HepG2 (cell line): ENCODE data around the gene SYNE2. TPM values are rescaled to one million over a fixed set of nuclear protein-coding genes. Genes with fewer than 3 reads are reported as not detected.
"Not testable (repeated sequence)": the region's sequence is repeated elsewhere in the genome, so short reads cannot be mapped to it uniquely, and the experiment has no call there.

Experiments
- ATAC-seq: fragments of 200-7000 bp; cut with Tn5 transposase; 3 replicates; pipeline ENCODE4 v1.9.1; 2020; ENCODE audit warnings: mild to moderate bottlenecking, moderate library complexity
- BruUV-seq: library from RNA; stranded (reverse); fragments of 400-500 nt; replicated peaks from 2 replicates; lab custom pipeline; 2021; lab: Mats Ljungman, UMichigan
- CTCF ChIA-PET: fragments of 300-600 bp; formaldehyde crosslinking; extraction: SDS; loops from one replicate; lab custom pipeline; 2021; ENCODE audit warnings: low total read pairs, inconsistent platforms, low intra/inter-chr PET ratio; lab: Yijun Ruan, JAX
- POLR2A ChIA-PET: fragments of 350-600 bp; sonication (Branson Sonifier 250); formaldehyde crosslinking; loops from one replicate; lab custom pipeline; 2020; ENCODE audit warnings: antibody characterized with exemption, inconsistent platforms; lab: Yijun Ruan, JAX
- DNase-seq: peaks from one replicate; pipeline ENCODE4 v3.0.0-alpha.2; 2015; ENCODE audit warnings: low spot score
- FAIRE-seq: peaks from 3 replicates; lab custom pipeline; 2011; peaks lifted over from hg19 to GRCh38; lab: Jason Lieb, UNC
- H2AFZ ChIP-seq: one replicate; pipeline ENCODE4 v1.6.1; 2011; ENCODE audit warnings: low read length, inconsistent platforms
- H3K27ac ChIP-seq: fragments of 300-600 bp; 3 replicates; pipeline ENCODE4 v1.8.0; 2011; ENCODE audit warnings: mixed run types, mild to moderate bottlenecking, mixed read lengths, low read length, inconsistent platforms; ENCODE audit not compliant: insufficient read depth; ENCODE audit errors: extremely low read length
- H3K27me3 ChIP-seq, 2 experiments: fragments of 200-600 bp in 1 of 2; 2 replicates in 1 of 2; 3 replicates in 1 of 2; pipeline versions ENCODE4 v1.6.0 to v1.8.0; 2011; ENCODE audit warnings: low read length in 2 of 2, mild to moderate bottlenecking in 2 of 2, moderate library complexity in 2 of 2, inconsistent platforms in 1 of 2; ENCODE audit not compliant: insufficient read depth in 2 of 2, control insufficient read depth in 1 of 2
- H3K36me3 ChIP-seq, 2 experiments: fragments of 200-600 bp in 1 of 2; replicated peaks in 1 of 2; 2 replicates in 1 of 2; 3 replicates in 1 of 2; pipeline versions ENCODE4 v1.5.1 to v1.8.0; 2011; ENCODE audit warnings: low read length in 2 of 2, inconsistent platforms in 1 of 2; ENCODE audit not compliant: insufficient read depth in 2 of 2, control insufficient read depth in 1 of 2
- H3K4me1 ChIP-seq: 2 replicates; pipeline ENCODE4 v1.5.1; 2012; ENCODE audit warnings: low read length, inconsistent platforms; ENCODE audit not compliant: insufficient read depth
- H3K4me2 ChIP-seq: 2 replicates; pipeline ENCODE4 v1.6.0; 2011; ENCODE audit warnings: low read depth, low read length, inconsistent platforms
- H3K4me3 ChIP-seq, 3 experiments: fragments of 200-600 bp in 1 of 3; sonication (generic), shearing (Covaris generic) in 1 of 3; replicated peaks in 1 of 3; 2 replicates each; pipeline ENCODE4 v1.5.1; 2011 to 2016; ENCODE audit warnings: low read length in 3 of 3, inconsistent platforms in 2 of 3, low read depth in 2 of 3, mild to moderate bottlenecking in 2 of 3, control low read depth in 1 of 3, mixed read lengths in 1 of 3; ENCODE audit not compliant: insufficient read depth in 1 of 3
- H3K79me2 ChIP-seq: one replicate; pipeline ENCODE4 v1.6.1; 2011; ENCODE audit warnings: low read length, inconsistent platforms; ENCODE audit not compliant: insufficient read depth
- H3K9ac ChIP-seq: 2 replicates; pipeline ENCODE4 v1.6.0; 2011; ENCODE audit warnings: mild to moderate bottlenecking, low read depth, low read length, inconsistent platforms; ENCODE audit not compliant: insufficient read depth
- H3K9me3 ChIP-seq: 2 replicates; pipeline ENCODE4 v1.5.1; 2012; ENCODE audit warnings: mild to moderate bottlenecking, low read length
- H4K20me1 ChIP-seq: 2 replicates; pipeline ENCODE4 v1.6.0; 2011; ENCODE audit warnings: inconsistent platforms, mild to moderate bottlenecking, low read length, moderate library complexity; ENCODE audit not compliant: insufficient read depth
- MLLT10 ChIP-seq: sonication (generic); formaldehyde crosslinking; IDR thresholded peaks from 2 replicates; pipeline ENCODE4 v1.4.0; 2020; ENCODE audit warnings: missing genetic modification reagents
- NFE2 ChIP-seq: sonication (generic); formaldehyde crosslinking; IDR thresholded peaks from 2 replicates; pipeline ENCODE4 v1.4.0; 2020; ENCODE audit warnings: missing genetic modification reagents
- NR3C1 ChIP-seq: sonication (generic); formaldehyde crosslinking; IDR thresholded peaks from 2 replicates; pipeline ENCODE4 v1.4.0; 2020; ENCODE audit warnings: missing genetic modification reagents
- REL ChIP-seq: sonication (generic); formaldehyde crosslinking; conservative IDR thresholded peaks from 2 replicates; pipeline ENCODE4 v1.8.0; 2022; ENCODE audit warnings: mild to moderate bottlenecking, missing genetic modification reagents, moderate library complexity
- ZNF121 ChIP-seq: sonication (generic); formaldehyde crosslinking; IDR thresholded peaks from 2 replicates; pipeline ENCODE4 v1.5.0; 2020; ENCODE audit warnings: mild to moderate bottlenecking, missing genetic modification reagents
- ZNF746 ChIP-seq: sonication (generic); formaldehyde crosslinking; IDR thresholded peaks from 2 replicates; pipeline ENCODE4 v1.8.0; 2022; ENCODE audit warnings: mild to moderate bottlenecking, missing genetic modification reagents
- WGBS: methylation state at CpG from one replicate; pipeline ENCODE4 v1.1.6; 2017; ENCODE audit warnings: low lambda C conversion rate; 5-methylcytosine and 5-hydroxymethylcytosine counted together
- in situ Hi-C: cut with HindIII; loops from 2 replicates; pipeline ENCODE4 v1.10.0; 2017; ENCODE audit warnings: low pct_unique_long_range_greater_than_20kb; ENCODE audit not compliant: extremely low pct_ligation_motif_present
- intact Hi-C: fragments of 100-400 bp; cut with micrococcal nuclease; formaldehyde crosslinking; loops from one replicate; pipeline ENCODE4 v1.10.0; 2022; ENCODE audit not compliant: unreplicated experiment
- polyA plus RNA-seq, 8 experiments: library from polyadenylated mRNA; depleted of rRNA in 3 of 8; stranded (reverse) in 7 of 8; unstranded in 1 of 8; fragments of >200 nt; fragmentation: Illumina TruSeq in 4 of 8; extraction: Trizol in 4 of 8; gene quantifications; 2 replicates each; pipeline versions ENCODE4 v1.2.1 to v1.2.3, GENCODE V29; 2011 to 2016; ENCODE audit warnings: low read depth in 4 of 8, missing spikeins in 1 of 8, mixed read lengths in 1 of 8; ENCODE audit not compliant: insufficient read depth in 1 of 8
- total RNA-seq, 5 experiments: library from RNA; depleted of rRNA; stranded (reverse); fragments of >200 nt; fragmentation: Illumina TruSeq; extraction: Trizol; gene quantifications; 2 replicates each; pipeline ENCODE4 v1.2.3, GENCODE V29; 2016; ENCODE audit warnings: low read depth in 1 of 5
- TF ChIP-seq, protein P1 (sequence below): sonication (generic); formaldehyde crosslinking; IDR thresholded peaks from 2 replicates; pipeline ENCODE4 v1.4.0; 2020; ENCODE audit warnings: missing genetic modification reagents
- TF ChIP-seq, protein P2 (sequence below): sonication (generic); formaldehyde crosslinking; IDR thresholded peaks from 2 replicates; pipeline ENCODE4 v1.4.0; 2020; ENCODE audit warnings: missing genetic modification reagents
- TF ChIP-seq, protein P3 (sequence below): sonication (generic); formaldehyde crosslinking; IDR thresholded peaks from 2 replicates; pipeline ENCODE4 v1.5.1; 2020; ENCODE audit warnings: missing genetic modification reagents, mild to moderate bottlenecking, borderline replicate concordance

The SYNE2 gene
- total and polyA plus RNA-seq, 2 of the 13 experiments (the other 11 are each of a cell fraction or from before 2014, with no cell fraction given), result 6.2 to 13.3 TPM

DNA sequence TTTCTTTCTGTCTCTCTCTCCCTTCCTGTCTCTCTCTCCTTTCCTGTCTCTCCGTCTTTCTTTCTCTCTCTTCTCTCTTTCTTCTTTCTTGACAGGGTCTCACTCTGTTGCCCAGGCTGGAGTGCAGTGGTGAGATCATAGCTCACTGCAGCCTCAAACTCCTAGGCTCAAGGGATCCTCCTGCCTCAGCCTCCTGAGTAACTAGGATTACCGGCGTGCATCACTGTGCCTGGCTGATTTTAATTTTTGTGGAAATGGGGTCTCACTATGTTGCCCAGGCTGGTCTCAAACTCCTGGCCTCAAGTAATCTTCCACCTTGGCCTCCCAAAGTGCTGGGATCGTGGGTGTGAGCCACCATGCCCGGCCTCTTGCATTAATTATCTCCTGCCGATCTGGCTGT lies 358.1 kb downstream of the SYNE2 start:
- H3K4me3 ChIP-seq, ATAC-seq, H3K27ac ChIP-seq, H3K9me3 ChIP-seq, H3K79me2 ChIP-seq, CTCF ChIA-PET, H3K4me2 ChIP-seq, BruUV-seq, in situ Hi-C loops, H3K27me3 ChIP-seq, DNase-seq, FAIRE-seq, H3K9ac ChIP-seq, H2AFZ ChIP-seq, POLR2A ChIA-PET, H3K36me3 ChIP-seq, intact Hi-C loops, H3K4me1 ChIP-seq, H4K20me1 ChIP-seq: not testable (repeated sequence)
- TF ChIP-seq ZNF121 (CRISPR knock-in tag), result peak; percentile 15; the same call in 1 of the 2 replicates
- WGBS, result 90% methylated on average over 3 of the region's 6 CpGs

DNA sequence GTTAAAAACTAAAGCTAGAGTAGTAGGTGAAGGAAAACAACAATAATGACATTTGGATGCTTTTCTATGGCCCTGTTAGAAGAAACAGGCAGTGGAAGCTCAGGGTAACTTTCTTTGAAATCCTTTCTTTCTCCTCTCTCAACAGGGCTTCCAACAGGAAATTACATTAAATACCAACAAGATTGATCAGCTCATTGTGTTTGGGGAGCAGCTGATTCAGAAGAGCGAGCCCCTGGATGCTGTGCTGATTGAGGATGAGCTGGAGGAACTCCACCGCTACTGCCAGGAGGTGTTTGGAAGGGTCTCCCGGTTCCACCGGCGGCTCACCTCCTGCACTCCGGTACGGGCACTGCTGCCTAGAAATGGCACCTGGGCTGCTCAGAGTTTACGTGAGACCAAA lies 359.9 kb downstream of the SYNE2 start:
- H3K4me3 ChIP-seq, result no peak overlapping the region
- H3K4me1 ChIP-seq, result no peaks in the 10 kb centered on the region
- ATAC-seq, result no peak
- no TSS peak for BruUV-seq
- intact Hi-C loops, result no loop called here
- H3K27ac ChIP-seq, result no peak overlapping the region
- no peak for FAIRE-seq
- H3K36me3 ChIP-seq, result peaks cover 0 to 7% of the 10 kb centered on the region in 2 experiments; a peak in 1 of 5 replicates
- in situ Hi-C loops, result no loop called here
- H3K79me2 ChIP-seq, result no peaks in the 10 kb centered on the region
- no peak for DNase-seq
- no peaks in the 10 kb centered on the region for H4K20me1 ChIP-seq
- CTCF ChIA-PET, result no interaction called here
- no peaks in the 10 kb centered on the region for H3K27me3 ChIP-seq
- no peak overlapping the region for H3K4me2 ChIP-seq
- no peak overlapping the region for H2AFZ ChIP-seq
- no peaks in the 10 kb centered on the region for H3K9me3 ChIP-seq
- H3K9ac ChIP-seq, result no peak overlapping the region
- WGBS, result 95% methylated on average over 8 of the region's 8 CpGs
- POLR2A ChIA-PET, result no interaction called here
- no peak for TF ChIP-seq NFE2 (CRISPR knock-in tag)
- TF ChIP-seq, protein P1, sequence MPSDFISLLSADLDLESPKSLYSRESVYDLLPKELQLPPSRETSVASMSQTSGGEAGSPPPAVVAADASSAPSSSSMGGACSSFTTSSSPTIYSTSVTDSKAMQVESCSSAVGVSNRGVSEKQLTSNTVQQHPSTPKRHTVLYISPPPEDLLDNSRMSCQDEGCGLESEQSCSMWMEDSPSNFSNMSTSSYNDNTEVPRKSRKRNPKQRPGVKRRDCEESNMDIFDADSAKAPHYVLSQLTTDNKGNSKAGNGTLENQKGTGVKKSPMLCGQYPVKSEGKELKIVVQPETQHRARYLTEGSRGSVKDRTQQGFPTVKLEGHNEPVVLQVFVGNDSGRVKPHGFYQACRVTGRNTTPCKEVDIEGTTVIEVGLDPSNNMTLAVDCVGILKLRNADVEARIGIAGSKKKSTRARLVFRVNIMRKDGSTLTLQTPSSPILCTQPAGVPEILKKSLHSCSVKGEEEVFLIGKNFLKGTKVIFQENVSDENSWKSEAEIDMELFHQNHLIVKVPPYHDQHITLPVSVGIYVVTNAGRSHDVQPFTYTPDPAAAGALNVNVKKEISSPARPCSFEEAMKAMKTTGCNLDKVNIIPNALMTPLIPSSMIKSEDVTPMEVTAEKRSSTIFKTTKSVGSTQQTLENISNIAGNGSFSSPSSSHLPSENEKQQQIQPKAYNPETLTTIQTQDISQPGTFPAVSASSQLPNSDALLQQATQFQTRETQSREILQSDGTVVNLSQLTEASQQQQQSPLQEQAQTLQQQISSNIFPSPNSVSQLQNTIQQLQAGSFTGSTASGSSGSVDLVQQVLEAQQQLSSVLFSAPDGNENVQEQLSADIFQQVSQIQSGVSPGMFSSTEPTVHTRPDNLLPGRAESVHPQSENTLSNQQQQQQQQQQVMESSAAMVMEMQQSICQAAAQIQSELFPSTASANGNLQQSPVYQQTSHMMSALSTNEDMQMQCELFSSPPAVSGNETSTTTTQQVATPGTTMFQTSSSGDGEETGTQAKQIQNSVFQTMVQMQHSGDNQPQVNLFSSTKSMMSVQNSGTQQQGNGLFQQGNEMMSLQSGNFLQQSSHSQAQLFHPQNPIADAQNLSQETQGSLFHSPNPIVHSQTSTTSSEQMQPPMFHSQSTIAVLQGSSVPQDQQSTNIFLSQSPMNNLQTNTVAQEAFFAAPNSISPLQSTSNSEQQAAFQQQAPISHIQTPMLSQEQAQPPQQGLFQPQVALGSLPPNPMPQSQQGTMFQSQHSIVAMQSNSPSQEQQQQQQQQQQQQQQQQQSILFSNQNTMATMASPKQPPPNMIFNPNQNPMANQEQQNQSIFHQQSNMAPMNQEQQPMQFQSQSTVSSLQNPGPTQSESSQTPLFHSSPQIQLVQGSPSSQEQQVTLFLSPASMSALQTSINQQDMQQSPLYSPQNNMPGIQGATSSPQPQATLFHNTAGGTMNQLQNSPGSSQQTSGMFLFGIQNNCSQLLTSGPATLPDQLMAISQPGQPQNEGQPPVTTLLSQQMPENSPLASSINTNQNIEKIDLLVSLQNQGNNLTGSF (CRISPR knock-in tag), result no peak
- TF ChIP-seq, protein P2, sequence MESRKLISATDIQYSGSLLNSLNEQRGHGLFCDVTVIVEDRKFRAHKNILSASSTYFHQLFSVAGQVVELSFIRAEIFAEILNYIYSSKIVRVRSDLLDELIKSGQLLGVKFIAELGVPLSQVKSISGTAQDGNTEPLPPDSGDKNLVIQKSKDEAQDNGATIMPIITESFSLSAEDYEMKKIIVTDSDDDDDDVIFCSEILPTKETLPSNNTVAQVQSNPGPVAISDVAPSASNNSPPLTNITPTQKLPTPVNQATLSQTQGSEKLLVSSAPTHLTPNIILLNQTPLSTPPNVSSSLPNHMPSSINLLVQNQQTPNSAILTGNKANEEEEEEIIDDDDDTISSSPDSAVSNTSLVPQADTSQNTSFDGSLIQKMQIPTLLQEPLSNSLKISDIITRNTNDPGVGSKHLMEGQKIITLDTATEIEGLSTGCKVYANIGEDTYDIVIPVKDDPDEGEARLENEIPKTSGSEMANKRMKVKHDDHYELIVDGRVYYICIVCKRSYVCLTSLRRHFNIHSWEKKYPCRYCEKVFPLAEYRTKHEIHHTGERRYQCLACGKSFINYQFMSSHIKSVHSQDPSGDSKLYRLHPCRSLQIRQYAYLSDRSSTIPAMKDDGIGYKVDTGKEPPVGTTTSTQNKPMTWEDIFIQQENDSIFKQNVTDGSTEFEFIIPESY (CRISPR knock-in tag), result no peak
- TF ChIP-seq ZNF746 (CRISPR knock-in tag), result no peak
- no peak for TF ChIP-seq MLLT10
- TF ChIP-seq, protein P3, sequence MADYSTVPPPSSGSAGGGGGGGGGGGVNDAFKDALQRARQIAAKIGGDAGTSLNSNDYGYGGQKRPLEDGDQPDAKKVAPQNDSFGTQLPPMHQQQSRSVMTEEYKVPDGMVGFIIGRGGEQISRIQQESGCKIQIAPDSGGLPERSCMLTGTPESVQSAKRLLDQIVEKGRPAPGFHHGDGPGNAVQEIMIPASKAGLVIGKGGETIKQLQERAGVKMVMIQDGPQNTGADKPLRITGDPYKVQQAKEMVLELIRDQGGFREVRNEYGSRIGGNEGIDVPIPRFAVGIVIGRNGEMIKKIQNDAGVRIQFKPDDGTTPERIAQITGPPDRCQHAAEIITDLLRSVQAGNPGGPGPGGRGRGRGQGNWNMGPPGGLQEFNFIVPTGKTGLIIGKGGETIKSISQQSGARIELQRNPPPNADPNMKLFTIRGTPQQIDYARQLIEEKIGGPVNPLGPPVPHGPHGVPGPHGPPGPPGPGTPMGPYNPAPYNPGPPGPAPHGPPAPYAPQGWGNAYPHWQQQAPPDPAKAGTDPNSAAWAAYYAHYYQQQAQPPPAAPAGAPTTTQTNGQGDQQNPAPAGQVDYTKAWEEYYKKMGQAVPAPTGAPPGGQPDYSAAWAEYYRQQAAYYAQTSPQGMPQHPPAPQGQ, result no peak
- TF ChIP-seq REL (CRISPR knock-in tag), result no peak
- TF ChIP-seq NR3C1 (CRISPR knock-in tag), result no peak
